NCI-H1436 (cell line): ENCODE results near the gene IDE.
"Not testable (repeated sequence)": the region's sequence is repeated elsewhere in the genome, so short reads cannot be mapped to it uniquely, and the experiment has no call there.

Experiments used
- DNase-seq: peaks from one replicate; lab custom pipeline; 2025; lab: John Stamatoyannopoulos, UW

Gene IDE

DNA sequence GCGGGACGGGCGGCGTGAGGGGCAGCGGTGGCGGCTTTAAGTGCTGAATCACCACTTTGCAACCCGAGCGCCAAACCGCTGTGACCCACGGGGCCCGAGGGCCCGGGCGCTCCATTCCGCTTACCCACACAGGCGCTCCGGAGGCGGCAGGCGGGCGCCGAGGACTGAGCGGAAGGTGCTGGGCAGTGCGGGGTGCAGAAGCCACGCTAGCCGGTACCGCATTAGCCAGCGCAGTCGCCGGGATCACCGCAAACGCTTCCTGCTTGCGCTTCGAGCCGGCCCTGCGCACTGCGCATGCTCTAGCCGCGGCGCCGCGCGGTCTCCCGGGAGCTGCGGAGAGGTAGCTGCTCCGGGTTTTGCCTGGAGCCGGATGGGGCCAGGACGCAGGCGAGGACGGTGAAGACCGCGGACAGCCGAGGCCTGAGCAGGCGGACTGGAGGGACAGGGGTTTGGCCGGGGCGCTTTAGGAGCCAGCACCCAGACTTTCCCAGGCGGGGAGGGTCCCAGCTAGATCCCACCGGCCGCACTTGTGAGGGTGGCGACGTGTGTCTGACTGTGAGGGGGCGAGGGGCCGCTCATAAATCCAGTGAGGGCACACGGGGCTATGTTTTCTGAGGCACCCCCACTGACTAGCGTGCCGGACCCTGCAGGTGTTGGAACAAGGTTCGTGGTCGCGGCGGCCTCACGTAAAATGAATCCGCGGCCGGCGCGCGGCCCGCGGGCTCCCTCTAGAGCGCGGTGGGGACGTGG lies at the start of gene IDE:
Gene IDE, minus strand, starts transcription at position 296 of the 750 bp plus-strand sequence. Its CDS starts 74 bp downstream, at position 222.
- DNase-seq: peak; percentile 79

DNA sequence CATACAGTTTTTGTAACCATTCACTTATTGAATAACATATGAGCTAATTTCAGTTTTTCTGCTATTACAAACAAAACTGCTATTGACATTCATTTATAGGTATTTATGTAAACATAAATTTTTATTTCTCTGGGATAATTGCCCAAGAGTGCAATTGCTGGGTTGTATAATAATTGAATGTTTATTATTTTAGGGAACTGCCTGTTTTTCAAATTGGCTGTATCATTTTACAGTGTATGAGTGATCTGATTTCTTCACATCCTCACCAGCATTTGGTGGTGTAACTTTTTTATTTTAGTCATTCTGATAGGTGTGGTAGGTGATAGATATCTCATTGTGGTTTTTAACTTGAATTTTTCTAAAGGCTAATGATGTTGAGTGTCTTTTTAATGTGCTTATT lies 45.5 kb upstream of the IDE start:
- DNase-seq: no peak

GRCh38 chr10:92615515-92615914 lies 41.6 kb upstream of the IDE start:
- DNase-seq: no peak

DNA sequence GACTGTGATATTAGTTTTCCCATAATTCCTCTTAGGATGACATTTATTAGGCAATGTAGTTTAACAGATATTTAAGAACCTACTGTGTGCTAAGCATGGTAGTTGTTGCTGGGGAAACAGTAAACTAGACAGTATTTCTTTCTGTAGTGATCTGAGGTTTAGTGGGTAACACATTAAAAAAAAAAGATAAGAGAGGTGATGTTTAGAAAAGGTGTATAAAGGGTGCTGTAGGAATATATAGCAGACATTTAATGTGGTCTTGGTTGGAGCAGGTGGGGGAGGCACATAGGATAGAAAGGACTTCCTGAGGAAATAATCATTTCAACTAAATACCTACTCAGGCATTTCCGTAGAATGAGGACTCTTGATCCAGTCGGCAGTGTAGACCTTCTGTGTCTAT lies 30.9 kb upstream of the IDE start:
- DNase-seq: no peak

- DNase-seq: no peak
Measured at GRCh38 chr10:92598321-92598720, 24.4 kb upstream of the IDE start.

- no peak for DNase-seq
Measured at GRCh38 chr10:92595505-92595904, 21.6 kb upstream of the IDE start.

DNA sequence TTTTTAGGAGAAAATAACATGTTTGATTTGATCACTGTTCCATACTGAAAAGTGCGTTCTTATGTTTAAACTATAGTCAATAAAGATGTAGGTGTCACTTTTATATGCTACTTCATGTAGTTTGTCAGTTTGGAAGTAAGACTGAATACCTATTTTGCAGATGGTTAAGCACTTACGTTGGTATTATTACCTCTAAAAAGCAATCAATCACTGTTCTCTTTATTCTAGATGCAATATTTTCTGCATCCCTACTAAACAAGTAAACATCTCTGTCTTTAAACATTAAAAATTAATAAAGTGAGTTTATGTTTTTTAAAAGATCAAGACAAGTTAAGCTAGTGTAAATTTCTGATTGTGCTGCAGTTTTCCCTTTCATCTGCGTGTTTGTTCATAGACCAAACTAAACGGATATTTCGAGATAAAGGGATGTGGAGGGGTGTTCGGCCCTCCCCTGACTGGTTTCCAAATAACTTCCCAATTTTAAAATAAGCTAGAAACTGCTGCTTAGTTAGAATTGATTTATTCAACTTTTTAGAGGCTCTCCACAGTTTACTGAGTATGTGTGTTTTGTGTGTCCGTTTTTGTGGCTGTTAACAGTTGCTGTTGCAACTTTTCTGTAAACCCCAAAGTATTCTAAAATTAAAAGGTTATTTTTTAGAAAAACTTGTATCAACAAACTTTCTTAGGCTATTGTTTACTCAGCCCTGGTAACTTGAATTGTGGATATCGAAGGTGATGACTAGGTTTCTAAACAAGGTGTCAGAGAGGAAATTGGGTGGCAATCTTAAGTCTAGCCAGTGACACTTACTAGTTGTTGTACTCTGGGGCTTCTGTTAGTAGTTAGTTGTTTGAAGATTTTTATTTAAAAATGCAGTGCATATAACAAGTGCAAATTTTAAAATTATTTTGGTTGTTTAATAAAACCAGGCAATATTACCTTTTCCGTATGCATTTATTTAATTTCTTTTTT lies 20.0 kb upstream of the IDE start:
- no peak for DNase-seq

- peak; percentile 95 for DNase-seq
Measured at GRCh38 chr10:92592761-92593618, 19.1 kb upstream of the IDE start, which contains the start of gene KIF11. Gene KIF11 (plus strand): TSS chr10:92593130. CDS start chr10:92593376, 246 bp downstream.

GRCh38 chr10:92591550-92592022 lies 17.7 kb upstream of the IDE start:
- DNase-seq: peak; percentile 90

- no peak for DNase-seq
Measured at GRCh38 chr10:92590623-92591549, 17.0 kb upstream of the IDE start.

DNA sequence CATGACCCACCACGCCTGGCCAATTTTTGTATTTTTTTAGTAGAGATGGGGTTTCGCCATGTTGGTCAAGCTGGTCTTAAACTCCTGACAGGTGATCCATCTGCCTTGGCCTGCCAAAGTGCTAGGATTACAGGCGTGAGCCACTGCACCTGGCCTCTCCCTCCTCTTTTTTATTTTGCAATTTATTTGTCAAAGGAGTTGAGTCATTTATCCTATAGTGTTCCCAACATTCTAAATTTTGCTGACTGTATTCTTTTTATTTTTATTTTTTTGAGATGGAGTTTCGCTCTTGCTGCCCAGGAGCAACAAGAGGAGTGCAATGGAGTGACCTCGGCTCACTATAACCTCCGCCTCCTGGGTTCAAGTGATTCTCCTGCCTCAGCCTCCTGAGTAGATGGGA lies 8.5 kb upstream of the IDE start:
- DNase-seq: not testable (repeated sequence)

DNA sequence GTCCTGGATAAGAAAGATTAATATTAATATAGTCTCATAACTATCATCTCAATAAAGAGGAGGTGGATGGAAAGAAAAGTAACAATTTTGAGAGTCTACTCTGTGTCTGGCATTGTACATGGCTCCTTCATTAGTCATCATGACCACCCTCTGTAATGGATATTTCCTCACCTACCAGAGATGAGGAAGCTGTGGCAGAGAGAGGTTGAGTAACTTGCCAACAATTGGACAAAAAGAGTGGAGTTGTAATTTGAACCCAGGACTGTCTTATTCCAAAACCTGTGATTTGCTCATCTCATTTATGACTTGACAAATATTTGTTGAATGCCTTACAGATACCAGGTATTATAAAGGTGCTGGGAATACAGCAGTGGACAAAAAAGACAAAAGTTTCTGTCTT lies 2.1 kb upstream of the IDE start:
- DNase-seq: no peak

GRCh38 chr10:92574548-92575261 lies 812 bp upstream of the IDE start:
- DNase-seq: no peak

DNA sequence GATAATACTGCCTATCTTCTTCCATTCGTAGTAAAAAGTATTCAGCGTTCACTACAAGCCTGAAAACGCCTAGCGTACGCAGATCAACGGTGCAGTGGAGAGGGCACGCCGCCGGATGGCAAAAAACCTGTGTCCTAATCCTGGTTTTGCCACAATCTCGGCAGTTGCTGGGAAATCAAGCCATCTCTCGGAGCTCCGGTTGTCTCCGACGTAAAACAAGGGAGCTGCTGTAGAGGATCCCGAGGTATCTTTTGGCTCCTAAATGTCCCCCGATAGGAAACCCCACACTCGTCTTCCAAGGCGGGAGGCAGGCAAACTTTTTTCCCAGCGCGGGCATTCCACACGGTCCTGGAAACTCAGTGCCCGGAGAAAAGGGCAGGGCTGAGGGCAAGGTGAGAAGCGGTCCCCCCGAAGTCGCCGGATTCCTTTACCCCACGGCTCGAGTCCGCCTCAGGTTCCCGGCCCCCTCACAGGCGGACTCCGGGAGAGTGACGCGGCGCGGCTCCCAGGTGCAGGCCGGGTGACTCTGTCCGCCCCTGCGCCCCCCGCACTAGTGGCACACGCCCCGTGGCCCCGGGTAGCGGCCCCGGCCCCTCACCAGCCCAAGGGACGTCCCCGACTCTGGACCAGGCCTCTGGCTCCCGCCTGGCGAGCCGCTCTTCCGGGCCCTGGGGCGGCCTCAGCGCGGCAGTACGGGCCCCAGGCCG lies 649 bp downstream of the IDE start:
- no peak for DNase-seq

- no peak for DNase-seq
Measured at GRCh38 chr10:92572362-92573090, 1.4 kb downstream of the IDE start.

- DNase-seq: no peak
Measured at GRCh38 chr10:92571649-92572048, 2.2 kb downstream of the IDE start.

- not testable (repeated sequence) for DNase-seq
Measured at GRCh38 chr10:92569663-92570062, 4.2 kb downstream of the IDE start.

DNA sequence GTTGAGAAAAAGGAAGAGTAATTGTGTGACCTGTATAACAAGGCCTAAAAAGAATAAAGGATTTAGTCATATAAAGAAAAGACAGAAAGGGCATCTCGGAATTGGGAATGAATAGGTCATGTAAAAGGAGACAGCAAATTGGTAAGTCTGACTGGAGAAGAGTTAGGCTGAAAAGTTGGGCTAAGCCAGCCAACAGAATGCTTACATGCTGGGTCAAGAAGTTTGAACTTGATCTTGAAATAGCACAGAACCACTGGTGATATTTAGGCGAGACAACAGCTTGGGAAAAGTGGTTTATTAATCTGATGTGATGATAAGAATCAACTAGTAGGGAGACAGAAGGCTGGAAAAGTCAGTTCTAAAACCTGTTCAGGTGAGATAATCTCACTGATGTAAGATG lies 4.8 kb downstream of the IDE start:
- no peak for DNase-seq
